Effector memory CD8-positive, alpha-beta T cell (primary cell): ENCODE data around the gene CNTN4.

Experiments
- ATAC-seq: fragments of 150-1000 bp; cut with Tn5 transposase; replicated peaks from 2 replicates; pipeline ENCODE4 v1.10.0; 2021; ENCODE audit warnings: mild to moderate bottlenecking, moderate library complexity
- DNase-seq, 3 experiments: peaks; one replicate each; pipeline ENCODE4 v3.0.0; 2021
- H3K27ac Mint-ChIP-seq, 2 donors: one replicate each; pipeline ENCODE4 v1.8.0; 2022; ENCODE audit warnings: mild to moderate bottlenecking in 2 of 2, mixed read lengths in 2 of 2, moderate library complexity in 2 of 2
- H3K27me3 Mint-ChIP-seq, 2 donors: one replicate each; pipeline ENCODE4 v1.8.0; 2022; ENCODE audit warnings: mixed read lengths in 2 of 2
- H3K36me3 Mint-ChIP-seq: one replicate; pipeline ENCODE4 v1.8.0; 2022; ENCODE audit warnings: mild to moderate bottlenecking, moderate library complexity, mixed read lengths; ENCODE audit not compliant: insufficient read depth
- H3K4me1 Mint-ChIP-seq, 2 donors: one replicate each; pipeline ENCODE4 v1.8.0; 2022; ENCODE audit warnings: low read depth in 2 of 2, mixed read lengths in 2 of 2
- H3K4me3 Mint-ChIP-seq, 2 donors: one replicate each; pipeline ENCODE4 v1.8.0; 2022; ENCODE audit warnings: mild to moderate bottlenecking in 2 of 2, mixed read lengths in 2 of 2, moderate library complexity in 2 of 2
- H3K9me3 Mint-ChIP-seq, 2 donors: one replicate each; pipeline ENCODE4 v1.8.0; 2022; ENCODE audit warnings: mixed read lengths in 2 of 2

Gene CNTN4

DNA sequence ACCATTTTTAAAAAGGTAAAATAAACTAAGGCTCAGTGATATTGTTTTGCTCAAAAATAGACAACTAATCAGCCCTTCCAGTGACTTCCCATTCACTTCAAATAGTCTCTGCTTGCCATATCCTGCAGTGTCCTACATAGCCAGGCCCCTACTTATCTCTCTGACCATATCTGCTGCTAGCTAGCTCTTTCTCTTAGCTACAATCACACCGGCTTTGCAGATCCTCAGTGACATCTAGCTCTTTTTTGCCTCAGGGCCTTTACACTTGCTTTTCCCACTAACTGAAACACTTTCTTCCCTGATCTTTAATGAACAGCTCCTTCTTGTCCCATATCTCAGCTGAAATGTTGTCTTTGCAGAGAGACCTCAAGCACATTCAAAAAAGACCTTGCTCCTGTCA, 850.2 kb downstream of the CNTN4 start:
- Mint-ChIP-seq H3K4me1 (no peaks in the 10 kb centered on the region), H3K36me3 (no peaks in the 10 kb centered on the region), H3K27me3 (peaks cover 22 to 24% of the 10 kb centered on the region in 2 donors), H3K9me3 (peaks cover 0 to 2% of the 10 kb centered on the region in 2 donors), H3K4me3 (no peak overlapping the region), H3K27ac (no peak overlapping the region)
- ATAC-seq (no peak), DNase-seq (no peak)

DNA sequence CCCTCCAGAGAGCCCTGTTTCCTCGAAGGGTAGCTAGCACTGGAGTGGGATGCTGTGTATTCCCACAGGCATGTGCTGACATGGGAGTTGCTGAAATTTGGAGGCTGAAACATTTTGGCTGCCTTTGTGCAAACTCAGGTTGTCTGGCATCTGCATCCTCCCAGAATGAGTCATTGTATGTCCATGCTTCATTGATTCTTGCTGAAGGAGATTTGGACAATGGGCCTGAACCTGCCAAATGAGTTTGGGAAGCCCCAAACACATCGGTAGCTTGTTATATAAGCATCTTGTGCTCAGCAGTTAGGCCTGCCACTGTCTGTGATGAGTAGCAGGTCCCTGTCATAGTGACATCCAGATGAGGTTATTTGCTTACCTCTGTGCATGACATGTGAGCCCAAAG, 851.5 kb downstream of the CNTN4 start:
- Mint-ChIP-seq H3K36me3 (no peaks in the 10 kb centered on the region), H3K27ac (no peak overlapping the region), H3K9me3 (peaks cover 0 to 2% of the 10 kb centered on the region in 2 donors), H3K4me3 (no peak overlapping the region), H3K27me3 (peaks cover 22 to 24% of the 10 kb centered on the region in 2 donors), H3K4me1 (no peaks in the 10 kb centered on the region)
- no peak for ATAC-seq
- DNase-seq: no peak

DNA sequence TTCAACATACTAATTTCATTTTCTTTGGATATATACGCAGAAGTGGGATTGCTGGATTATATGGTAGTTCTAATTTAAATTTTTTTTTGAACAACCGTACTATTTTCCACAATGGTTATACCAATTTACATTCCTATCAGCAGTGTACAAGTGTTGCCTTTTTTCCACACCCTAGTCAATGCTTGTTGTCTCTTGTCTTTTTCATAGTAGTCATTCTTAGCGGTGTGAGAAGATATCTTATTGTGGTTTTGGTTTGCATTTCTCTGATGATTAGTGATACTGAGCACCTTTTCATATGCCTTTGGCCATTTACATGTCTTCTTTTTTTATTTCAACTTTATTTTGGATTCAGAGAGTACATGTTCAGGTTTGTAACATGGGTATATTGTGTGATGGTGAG, 858.4 kb downstream of the CNTN4 start:
- no peaks in the 10 kb centered on the region for H3K36me3 Mint-ChIP-seq
- H3K27me3 Mint-ChIP-seq: peaks cover 0 to 11% of the 10 kb centered on the region in 2 donors
- no peak for ATAC-seq
- H3K27ac Mint-ChIP-seq: no peak overlapping the region
- no peak overlapping the region for H3K4me3 Mint-ChIP-seq
- DNase-seq: no peak
- no peaks in the 10 kb centered on the region for H3K4me1 Mint-ChIP-seq
- H3K9me3 Mint-ChIP-seq: peaks cover 0 to 2% of the 10 kb centered on the region in 2 donors

DNA sequence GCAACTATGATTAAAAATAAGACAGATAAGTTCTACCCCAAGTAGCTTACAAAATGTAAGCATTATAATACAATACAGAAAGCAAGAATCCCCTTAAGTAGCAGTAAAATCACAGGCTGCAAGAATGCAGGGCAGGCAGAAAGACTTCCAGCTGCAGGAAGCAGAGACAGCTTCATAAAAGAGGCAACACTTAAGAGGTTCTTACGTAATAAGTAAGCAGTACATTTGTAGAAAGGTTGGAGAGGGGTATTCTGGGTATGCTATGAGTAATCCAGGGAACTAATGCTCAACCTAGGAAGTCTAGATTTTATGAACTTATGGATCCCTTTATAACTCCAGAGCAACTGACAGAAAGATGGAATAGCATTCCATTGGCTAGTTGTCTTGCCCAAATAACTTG, 859.9 kb downstream of the CNTN4 start:
- no peaks in the 10 kb centered on the region for H3K9me3 Mint-ChIP-seq
- no peaks in the 10 kb centered on the region for H3K36me3 Mint-ChIP-seq
- H3K27ac Mint-ChIP-seq: no peak overlapping the region
- ATAC-seq: no peak
- H3K27me3 Mint-ChIP-seq: peaks cover 0 to 11% of the 10 kb centered on the region in 2 donors
- DNase-seq: no peak
- no peak overlapping the region for H3K4me3 Mint-ChIP-seq
- no peaks in the 10 kb centered on the region for H3K4me1 Mint-ChIP-seq

DNA sequence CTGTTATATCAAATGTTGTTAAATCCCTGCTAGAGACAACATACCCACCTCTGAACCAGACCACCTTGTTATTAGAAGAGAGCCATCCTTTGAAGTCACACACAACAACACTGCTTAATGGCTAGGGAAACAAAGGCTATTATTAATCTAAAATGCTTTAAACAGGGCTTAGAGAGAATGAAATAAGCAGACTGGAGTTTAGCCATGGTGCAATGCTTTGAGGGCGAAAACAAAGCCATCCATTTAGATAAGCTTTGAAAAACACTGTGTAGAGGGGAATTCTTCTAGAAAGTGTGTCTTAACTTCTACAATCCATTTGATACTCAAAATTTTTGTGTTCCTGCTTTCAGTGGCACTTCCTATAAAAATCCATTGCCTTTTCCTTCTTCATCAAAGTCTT, 862.9 kb downstream of the CNTN4 start:
- no peak overlapping the region for H3K27ac Mint-ChIP-seq
- no peaks in the 10 kb centered on the region for H3K36me3 Mint-ChIP-seq
- ATAC-seq (no peak), DNase-seq (no peak)
- H3K27me3 Mint-ChIP-seq: peaks cover 1 to 19% of the 10 kb centered on the region in 2 donors
- H3K9me3 Mint-ChIP-seq: no peaks in the 10 kb centered on the region
- H3K4me1 Mint-ChIP-seq: no peaks in the 10 kb centered on the region
- no peak overlapping the region for H3K4me3 Mint-ChIP-seq

DNA sequence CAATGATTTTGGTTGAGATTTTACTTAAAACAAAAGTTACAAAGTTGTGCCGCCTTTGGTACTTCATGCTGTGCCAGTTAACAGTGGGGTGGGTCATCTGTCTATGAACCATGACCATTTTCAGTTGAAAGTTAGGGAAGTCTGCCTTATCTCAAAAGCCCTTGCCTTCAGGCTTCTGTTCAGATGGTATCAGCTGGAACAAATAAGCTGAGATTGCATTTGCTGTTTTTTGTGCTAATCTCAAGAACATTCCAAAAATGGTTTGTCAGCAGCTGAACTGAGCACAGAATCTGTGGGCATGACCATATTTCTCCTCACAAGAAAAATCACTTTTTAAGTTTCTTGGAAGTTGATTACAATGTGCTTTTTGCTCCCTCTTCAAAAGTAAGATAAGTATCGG, 869.2 kb downstream of the CNTN4 start:
- no peak for DNase-seq
- H3K36me3 Mint-ChIP-seq: no peaks in the 10 kb centered on the region
- H3K9me3 Mint-ChIP-seq: no peaks in the 10 kb centered on the region
- no peak overlapping the region for H3K27ac Mint-ChIP-seq
- H3K27me3 Mint-ChIP-seq: peaks cover 8 to 14% of the 10 kb centered on the region in 2 donors
- no peak overlapping the region for H3K4me3 Mint-ChIP-seq
- no peaks in the 10 kb centered on the region for H3K4me1 Mint-ChIP-seq
- ATAC-seq: no peak

DNA sequence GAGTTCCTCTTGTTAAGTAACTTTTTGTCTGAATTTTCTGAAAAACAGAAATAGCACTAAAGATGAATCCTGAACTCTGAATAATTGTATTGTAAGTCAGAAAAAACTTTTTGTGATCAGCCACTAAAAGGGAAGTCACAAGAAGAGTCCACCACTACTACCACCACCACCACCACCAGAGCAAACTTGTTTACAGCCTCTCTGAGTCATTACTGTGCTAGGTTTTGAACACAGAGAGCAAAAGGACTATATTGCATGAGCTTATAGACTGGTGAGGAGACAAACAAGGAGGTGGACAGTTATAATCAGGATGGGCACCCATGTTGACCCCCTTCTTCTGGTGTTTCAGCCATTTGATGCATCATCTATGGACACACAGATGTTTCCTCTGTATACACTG, 869.8 kb downstream of the CNTN4 start:
- Mint-ChIP-seq H3K4me3 (no peak overlapping the region), H3K27ac (no peak overlapping the region), H3K4me1 (no peaks in the 10 kb centered on the region), H3K36me3 (no peaks in the 10 kb centered on the region), H3K27me3 (peaks cover 11 to 15% of the 10 kb centered on the region in 2 donors), H3K9me3 (no peaks in the 10 kb centered on the region)
- ATAC-seq: no peak
- no peak for DNase-seq

DNA sequence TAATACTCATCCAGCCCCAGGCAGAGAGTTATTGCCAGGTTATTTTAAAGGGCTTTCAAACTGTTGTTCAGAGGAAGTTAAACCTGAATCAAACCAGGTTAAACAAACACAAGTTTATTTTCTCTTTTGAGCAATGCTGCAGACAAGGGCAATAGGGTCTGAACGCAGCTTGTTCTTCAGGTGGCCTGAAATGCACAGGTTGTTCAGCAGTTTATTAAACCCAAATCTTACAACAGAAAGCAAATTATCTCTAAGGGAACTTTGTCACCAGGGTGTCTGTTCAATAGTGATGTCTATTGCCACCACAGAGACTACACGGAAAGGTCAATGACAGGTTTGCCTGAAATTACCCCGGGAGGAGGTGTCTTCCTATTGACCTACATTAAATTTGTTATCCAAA, 877.5 kb downstream of the CNTN4 start:
- H3K27me3 Mint-ChIP-seq: peaks cover 13 to 19% of the 10 kb centered on the region in 2 donors
- ATAC-seq: no peak

DNA sequence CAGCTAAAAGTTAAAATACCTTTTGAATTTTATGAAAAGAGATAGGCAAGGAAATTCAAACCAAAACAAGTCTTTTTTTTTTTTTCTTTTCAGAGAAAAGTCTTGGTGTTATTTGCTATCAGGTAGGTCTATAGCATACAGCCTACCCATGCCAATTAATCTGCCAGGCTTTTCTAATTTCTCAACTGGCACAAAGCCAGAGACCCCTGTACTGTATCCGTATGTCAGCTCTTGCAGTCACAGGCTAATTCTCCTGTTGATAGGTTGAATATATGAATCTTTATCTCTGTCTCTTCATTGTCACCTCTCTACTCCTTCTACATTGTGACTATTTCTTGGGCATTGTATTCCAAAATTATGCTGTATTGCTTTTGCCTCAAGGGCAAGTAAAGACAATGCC, 878.1 kb downstream of the CNTN4 start:
- H3K9me3 Mint-ChIP-seq: no peaks in the 10 kb centered on the region
- peaks cover 0 to 1% of the 10 kb centered on the region in 2 donors for H3K4me1 Mint-ChIP-seq
- DNase-seq: no peak
- H3K4me3 Mint-ChIP-seq: no peak overlapping the region
- peaks cover 13 to 19% of the 10 kb centered on the region in 2 donors for H3K27me3 Mint-ChIP-seq
- H3K27ac Mint-ChIP-seq: no peak overlapping the region
- H3K36me3 Mint-ChIP-seq: no peaks in the 10 kb centered on the region
- ATAC-seq: no peak

More for the DNA sequence above, 877.5 kb downstream of the CNTN4 start:
- Mint-ChIP-seq H3K4me1 (peaks cover 0 to 1% of the 10 kb centered on the region in 2 donors), H3K9me3 (no peaks in the 10 kb centered on the region), H3K36me3 (no peaks in the 10 kb centered on the region), H3K27ac (no peak overlapping the region), H3K4me3 (no peak overlapping the region)
- DNase-seq: no peak

DNA sequence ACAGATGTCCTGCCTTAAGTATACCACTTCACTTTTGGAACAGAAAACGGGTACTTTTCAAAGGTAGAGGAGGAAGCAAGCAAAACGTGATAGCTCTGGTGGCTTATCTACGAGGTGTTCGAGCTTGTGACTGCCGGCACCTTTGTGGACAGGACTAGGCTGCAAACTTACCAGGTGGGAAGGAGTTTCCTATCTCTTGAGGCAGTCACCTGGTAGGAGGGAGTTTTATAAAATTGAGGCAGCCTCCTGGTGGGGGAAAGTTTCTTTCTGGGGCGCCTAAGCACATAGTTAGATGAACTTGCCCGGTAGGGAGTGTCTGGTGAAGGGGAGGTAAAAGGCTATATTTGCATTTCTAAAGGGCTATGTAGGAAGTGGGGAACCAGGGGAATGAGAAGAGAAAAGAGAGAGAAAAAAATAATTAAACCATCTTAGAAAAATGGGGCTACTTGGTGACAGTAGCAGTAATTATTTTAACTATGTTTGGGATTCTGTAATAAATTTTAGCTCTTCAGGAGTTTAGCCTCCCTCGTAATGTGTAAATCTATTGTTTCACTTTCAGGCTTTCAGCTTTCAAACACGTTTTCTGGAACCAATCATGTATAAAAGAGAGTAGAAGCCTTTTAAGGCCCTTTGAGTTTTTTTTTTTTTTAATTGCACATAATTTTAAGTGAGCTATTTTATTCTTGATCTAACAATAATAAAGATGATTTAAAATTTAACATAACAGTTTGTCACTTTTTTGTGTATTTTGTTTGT, 880.5 kb downstream of the CNTN4 start:
- no peaks in the 10 kb centered on the region for H3K9me3 Mint-ChIP-seq

DNA sequence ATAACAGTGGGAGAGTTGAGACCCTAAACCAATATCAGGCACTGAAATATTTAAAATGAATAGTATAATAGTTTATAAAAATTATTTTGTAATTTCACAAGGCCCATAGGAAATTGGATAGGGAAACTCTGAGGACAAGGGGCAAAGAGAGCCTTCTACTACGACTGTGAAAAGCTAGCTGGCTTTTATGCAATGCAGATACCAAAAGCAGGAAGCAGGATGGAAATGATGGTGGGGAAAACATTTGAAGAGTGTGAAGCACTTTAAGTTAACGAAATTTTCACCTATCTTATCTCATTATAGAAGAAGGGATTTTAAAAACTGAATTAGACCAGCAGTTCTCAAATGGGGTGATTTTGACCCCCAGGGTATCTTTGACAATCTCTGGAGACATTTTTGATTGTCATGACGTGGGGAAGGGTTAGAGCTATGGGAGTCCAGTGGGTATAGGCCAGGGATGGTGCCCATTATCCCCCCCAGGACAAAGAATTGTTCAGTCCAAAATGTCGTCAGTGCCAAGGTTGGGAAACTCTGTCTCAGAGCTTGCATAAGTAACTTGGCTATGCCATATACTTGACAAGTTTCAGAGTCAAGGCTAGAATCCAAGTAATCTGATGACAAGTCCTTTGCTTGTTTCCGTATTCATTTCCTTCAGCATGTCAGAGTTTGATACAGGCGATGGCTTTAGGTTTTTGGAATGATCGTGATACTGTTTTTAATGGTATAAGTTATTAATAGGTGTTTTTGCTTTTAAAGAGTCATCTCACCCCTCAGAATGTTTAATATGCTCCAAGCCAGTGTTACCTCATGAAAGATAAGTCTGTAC, 885.6 kb downstream of the CNTN4 start:
- no peak overlapping the region for H3K4me3 Mint-ChIP-seq
- H3K27me3 Mint-ChIP-seq: no peaks in the 10 kb centered on the region
- ATAC-seq: no peak
- no peak overlapping the region for H3K27ac Mint-ChIP-seq
- no peaks in the 10 kb centered on the region for H3K4me1 Mint-ChIP-seq
- DNase-seq: no peak
- H3K9me3 Mint-ChIP-seq: no peaks in the 10 kb centered on the region
- H3K36me3 Mint-ChIP-seq: no peaks in the 10 kb centered on the region

More for the DNA sequence above, 880.5 kb downstream of the CNTN4 start:
- peaks cover 5 to 9% of the 10 kb centered on the region in 2 donors for H3K27me3 Mint-ChIP-seq
- no peak overlapping the region for H3K27ac Mint-ChIP-seq
- H3K4me1 Mint-ChIP-seq: peaks cover 0 to 1% of the 10 kb centered on the region in 2 donors
- no peak for ATAC-seq
- DNase-seq: no peak
- no peaks in the 10 kb centered on the region for H3K36me3 Mint-ChIP-seq
- no peak overlapping the region for H3K4me3 Mint-ChIP-seq

DNA sequence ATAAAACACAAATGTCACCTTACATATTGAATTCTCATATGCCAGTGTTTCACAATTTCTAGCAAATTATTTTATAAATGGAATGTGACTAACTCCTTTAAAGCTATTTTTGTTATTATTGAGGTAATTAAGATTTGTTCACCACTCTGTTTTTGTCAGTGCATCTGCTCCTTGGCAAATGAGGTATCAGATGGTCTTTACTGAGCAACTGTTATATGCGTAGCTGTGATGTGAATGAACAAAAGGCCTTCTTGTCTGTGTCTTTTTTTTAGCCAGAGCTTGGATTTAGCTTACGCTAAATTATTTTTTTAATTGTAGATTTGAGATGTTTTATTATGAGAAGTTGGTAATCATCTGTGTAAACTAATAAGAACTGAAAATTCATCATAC, 886.2 kb downstream of the CNTN4 start:
- Mint-ChIP-seq H3K27ac (no peak overlapping the region), H3K27me3 (no peaks in the 10 kb centered on the region), H3K36me3 (no peaks in the 10 kb centered on the region), H3K4me1 (no peaks in the 10 kb centered on the region), H3K4me3 (no peak overlapping the region), H3K9me3 (no peaks in the 10 kb centered on the region)
- ATAC-seq (no peak), DNase-seq (no peak)

DNA sequence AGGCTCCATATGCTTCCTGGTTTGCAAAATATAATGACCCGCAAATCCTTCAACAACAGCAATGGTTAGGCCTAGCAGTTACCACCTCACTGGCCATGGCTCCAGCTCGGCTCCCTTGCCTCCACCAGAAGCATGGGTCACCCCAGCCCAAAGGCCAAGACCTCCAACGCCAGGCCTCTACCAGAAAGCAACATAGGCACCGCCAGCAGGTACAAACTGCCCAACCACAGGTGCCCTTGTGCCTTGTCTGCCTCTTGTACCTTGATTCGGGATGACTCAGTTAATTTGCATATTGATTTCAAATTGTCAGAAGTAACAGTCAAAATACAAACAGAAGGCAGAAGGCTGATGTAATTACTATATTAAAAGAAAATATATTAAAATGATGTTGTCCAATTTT, 886.8 kb downstream of the CNTN4 start:
- Mint-ChIP-seq H3K4me3 (no peak overlapping the region), H3K4me1 (no peaks in the 10 kb centered on the region), H3K36me3 (no peaks in the 10 kb centered on the region), H3K9me3 (no peaks in the 10 kb centered on the region), H3K27me3 (no peaks in the 10 kb centered on the region), H3K27ac (no peak overlapping the region)
- no peak for DNase-seq
- no peak for ATAC-seq

DNA sequence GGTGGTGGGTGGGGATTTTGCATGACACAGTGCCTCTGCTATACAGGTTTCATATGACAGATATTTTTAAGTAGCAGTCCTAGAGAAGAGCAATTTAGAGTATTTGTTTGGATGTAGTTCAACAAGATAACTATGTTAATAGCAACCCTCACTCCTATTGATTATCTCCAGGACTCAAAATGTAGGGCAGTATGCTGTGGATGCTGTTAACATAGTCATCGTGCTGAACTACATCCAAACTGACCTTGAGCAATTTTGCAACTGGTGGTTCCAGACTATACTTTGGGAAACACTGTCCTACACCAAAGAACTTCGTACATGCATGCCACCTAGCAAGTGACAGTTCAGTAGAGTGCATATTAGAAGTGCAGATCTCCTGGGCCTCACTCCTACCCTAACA, 893.9 kb downstream of the CNTN4 start:
- Mint-ChIP-seq H3K4me3 (no peak overlapping the region), H3K4me1 (no peaks in the 10 kb centered on the region), H3K27ac (no peak overlapping the region), H3K27me3 (peaks cover 6 to 15% of the 10 kb centered on the region in 2 donors), H3K36me3 (no peaks in the 10 kb centered on the region), H3K9me3 (no peaks in the 10 kb centered on the region)
- no peak for ATAC-seq
- DNase-seq: no peak
